HuH-7.5 (cell line): ENCODE results near the gene RFX1.
"Not testable (repeated sequence)": the region's sequence is repeated elsewhere in the genome, so short reads cannot be mapped to it uniquely, and the experiment has no call there.

Experiments used
- DNase-seq: peaks from one replicate; pipeline ENCODE4 v3.0.0; 2011; ENCODE audit warnings: low spot score

The RFX1 gene

GRCh38 chr19:13978351-13979243 is 27.5 kb downstream of the RFX1 start:
- DNase-seq = no peak

GRCh38 chr19:13977803-13978202 is 28.3 kb downstream of the RFX1 start:
- DNase-seq = no peak

- DNase-seq = no peak
These were observed 29.7 kb downstream of the RFX1 start for GRCh38 chr19:13976446-13976845.

- no peak for DNase-seq
These were observed 30.2 kb downstream of the RFX1 start for GRCh38 chr19:13975870-13976269.

- DNase-seq = peak; percentile 56
These were observed 32.0 kb downstream of the RFX1 start for GRCh38 chr19:13974073-13974472.

DNA sequence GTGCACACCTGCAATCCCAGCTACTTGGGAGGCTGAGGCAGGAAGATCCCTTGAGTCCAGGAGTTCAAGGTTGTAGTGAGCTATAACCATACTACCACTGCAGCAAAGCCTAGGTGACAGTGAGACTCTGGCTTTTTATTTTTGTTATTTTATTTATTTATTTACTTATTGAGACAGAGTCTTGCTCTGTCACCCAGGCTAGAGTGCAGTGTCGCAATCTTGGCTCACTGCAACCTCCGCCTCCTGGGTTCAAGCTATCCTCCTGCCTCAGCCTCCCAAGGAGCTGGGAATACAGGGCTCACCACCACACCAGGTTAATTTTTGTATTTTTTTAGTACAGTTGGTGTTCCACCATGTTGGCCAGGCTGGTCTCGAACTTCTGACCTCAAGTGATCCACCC is 32.6 kb downstream of the RFX1 start:
- DNase-seq = not testable (repeated sequence)

- no peak for DNase-seq
These were observed 33.6 kb downstream of the RFX1 start for GRCh38 chr19:13972368-13973155.

GRCh38 chr19:13971868-13972267 is 34.3 kb downstream of the RFX1 start:
- not testable (repeated sequence) for DNase-seq

GRCh38 chr19:13969897-13970296 is 36.2 kb downstream of the RFX1 start:
- no peak for DNase-seq

DNA sequence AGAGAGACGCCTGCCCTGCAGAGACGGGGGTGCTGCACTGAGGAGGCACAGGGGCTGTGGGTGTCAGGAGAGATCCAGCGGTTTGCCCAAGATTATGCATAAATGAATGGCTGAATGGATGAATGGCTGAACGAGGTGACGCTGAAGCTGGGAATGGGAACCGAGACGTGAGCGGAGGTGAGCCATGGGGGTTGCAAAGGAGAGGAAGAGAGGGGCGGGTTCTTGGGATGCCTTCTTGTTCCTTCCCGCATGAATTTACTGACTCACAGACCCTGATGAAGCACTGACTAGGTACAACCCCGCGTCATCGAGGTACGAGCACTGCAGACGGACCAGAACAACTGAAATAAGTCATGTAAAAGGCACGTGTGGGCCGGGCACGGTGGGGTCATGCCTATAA is 37.1 kb downstream of the RFX1 start:
- DNase-seq = no peak

DNA sequence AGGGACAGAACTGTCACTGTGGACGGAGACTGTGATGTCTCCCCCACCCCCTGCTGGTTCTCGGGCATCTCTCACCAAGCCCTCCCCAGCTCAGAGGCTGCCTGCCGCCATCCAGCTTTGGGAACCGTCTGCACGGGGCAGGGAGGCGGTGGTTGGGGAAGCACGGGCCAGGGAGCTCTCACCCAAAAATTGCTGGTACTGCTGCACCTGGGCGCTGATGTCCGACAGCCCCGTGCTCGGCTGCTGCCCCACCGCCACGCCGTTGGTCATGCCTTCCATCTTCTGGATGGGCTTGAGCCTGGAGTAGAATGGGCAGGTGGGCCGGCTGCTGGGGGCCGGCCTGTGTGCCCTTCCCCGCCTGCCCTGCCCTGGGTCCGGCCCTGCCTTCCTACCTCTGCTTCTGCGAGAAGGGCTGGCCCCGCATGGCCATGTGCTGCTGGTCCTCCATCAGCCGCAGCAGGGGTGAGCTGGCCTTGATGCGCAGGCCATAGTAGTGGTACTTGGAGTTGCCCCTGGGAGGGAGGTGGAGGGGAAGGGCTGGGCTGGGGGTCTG is 37.7 kb downstream of the RFX1 start:
- DNase-seq = no peak

GRCh38 chr19:13967206-13967605 is 38.9 kb downstream of the RFX1 start:
- DNase-seq = not testable (repeated sequence)

- DNase-seq = no peak
These were observed 39.4 kb downstream of the RFX1 start for GRCh38 chr19:13966684-13967128.

DNA sequence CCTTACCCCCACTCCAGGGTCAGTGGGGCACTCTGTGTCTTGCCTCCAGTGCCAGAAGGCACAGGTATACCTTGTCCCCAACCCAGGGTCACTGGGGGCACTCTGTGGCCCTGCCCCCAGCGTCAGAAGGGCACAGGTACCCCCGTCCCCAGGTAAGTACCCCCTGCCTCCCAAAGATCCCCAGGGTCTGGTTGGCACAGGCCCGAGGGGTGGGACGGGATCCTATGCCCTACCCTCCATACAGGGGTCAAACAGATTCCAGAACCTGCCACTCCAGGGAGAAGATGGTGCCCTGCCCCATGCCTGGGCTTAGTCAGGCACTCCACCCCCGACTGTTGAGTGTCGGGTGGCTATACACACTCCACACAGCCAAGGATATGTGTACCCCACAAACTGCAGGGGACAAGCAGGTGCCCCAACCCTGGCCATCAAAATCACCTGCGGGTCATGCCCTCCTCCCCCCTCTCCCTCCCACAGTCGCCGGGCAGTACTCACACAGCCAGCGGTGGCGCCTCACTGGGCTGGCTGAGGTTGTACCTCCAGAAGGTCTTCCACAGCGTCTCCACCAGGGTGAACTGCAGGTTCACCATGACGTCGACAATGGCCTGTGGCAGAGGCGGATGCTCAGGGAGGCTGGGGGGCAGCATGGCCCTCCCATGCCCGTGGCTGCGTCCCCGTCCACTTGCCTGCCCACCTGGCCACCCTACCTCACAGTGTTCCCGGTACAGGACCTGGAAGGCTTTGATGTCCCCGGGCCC is 40.0 kb downstream of the RFX1 start:
- DNase-seq = no peak

DNA sequence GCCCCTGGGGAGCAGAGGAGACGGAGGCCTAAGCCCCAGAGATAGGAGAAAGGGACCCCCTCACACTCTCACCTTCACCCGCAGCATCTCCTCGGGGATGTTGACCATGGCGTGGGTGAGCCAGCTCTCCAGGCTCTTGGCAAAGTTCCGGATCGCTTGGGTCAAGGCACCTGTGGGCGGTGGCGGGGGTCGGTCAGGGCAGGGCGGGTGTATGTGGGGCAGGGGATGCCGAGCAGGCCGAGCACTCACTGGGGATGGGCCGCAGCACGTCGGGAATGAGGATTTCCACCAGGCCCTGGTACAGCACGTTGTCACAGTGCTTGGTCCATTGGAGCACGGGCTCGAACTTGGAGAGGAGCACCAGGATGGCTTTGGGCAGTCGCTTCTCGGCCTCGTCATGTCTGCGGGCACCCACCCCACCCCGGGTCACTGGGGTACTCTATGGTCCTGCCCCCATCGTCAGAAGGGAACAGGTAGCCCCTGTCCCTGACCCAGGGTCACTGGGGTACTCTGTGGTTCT is 40.7 kb downstream of the RFX1 start:
- DNase-seq = no peak

- no peak for DNase-seq
These were observed 41.3 kb downstream of the RFX1 start for GRCh38 chr19:13964776-13965175.

GRCh38 chr19:13963603-13964105 is 42.5 kb downstream of the RFX1 start:
- no peak for DNase-seq

GRCh38 chr19:13962699-13963602 is 43.2 kb downstream of the RFX1 start:
- DNase-seq = no peak

DNA sequence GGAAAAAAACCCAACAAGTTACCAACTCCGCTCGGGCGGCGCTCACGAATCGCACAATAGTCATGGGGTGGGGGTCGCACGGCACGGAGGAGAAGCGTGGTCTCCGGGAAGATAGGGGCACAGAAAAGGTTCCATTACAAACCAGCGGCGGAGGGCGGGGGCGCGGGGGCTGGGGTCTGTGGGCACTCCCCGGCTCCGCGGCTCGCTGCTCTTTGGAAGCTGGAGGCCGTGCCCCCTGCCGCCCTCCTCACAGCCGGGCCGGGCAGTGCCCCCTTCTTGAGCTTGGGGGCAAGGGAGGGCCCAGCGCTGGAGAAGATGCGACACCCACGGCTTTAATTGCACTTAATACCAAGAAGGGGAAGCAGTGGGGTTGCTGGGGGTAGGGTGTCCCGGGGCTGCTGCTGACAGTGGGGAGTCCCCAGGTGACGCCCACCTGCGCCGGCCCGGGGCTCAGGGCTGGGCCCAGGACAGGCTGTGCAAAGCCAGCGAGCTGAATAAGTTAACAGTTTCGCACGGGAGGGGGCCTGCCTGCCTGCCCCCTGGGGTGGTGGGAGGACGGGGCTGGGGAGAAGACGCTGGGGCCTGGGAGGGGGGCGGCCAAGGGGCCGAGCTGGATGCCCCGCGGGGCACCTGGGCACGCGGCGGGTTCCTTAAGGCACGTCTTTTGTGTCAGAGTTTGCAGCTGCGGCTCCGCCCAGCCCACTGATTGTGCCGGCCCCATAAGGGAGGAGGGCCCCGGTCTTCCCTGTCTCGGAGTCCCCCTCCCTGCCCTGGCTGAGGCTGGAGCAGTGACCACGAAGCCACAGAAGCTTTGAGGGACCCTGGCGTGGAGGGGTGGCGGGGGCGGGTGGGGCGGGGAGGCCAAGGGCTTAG is 44.1 kb downstream of the RFX1 start:
- no peak for DNase-seq
